Naive B cell (primary cell): ENCODE data around the gene TNFRSF19. TPM values are rescaled to one million over a fixed set of nuclear protein-coding genes. Genes with fewer than 3 reads are reported as not detected.

Experiments
- ATAC-seq, 2 donors: fragments of 150-1000 bp; cut with Tn5 transposase; 2 replicates each; pipeline ENCODE4 v1.10.0; 2021; ENCODE audit warnings: low read depth in 2 of 2, mild to moderate bottlenecking in 2 of 2, moderate library complexity in 2 of 2
- DNase-seq: peaks from one replicate; pipeline ENCODE4 v3.0.0; 2022
- H3K27ac Mint-ChIP-seq, 6 donors: one replicate each; pipeline ENCODE4 v1.8.0; 2020 to 2022; ENCODE audit warnings: mild to moderate bottlenecking in 6 of 6, mixed read lengths in 6 of 6, moderate library complexity in 5 of 6, inconsistent platforms in 2 of 6
- H3K27me3 Mint-ChIP-seq, 3 donors: one replicate each; pipeline ENCODE4 v1.8.0; 2021 to 2022; ENCODE audit warnings: mixed read lengths in 3 of 3, mild to moderate bottlenecking in 1 of 3
- H3K36me3 Mint-ChIP-seq, 2 donors: one replicate each; pipeline ENCODE4 v1.8.0; 2020 to 2022; ENCODE audit warnings: mixed read lengths in 2 of 2, inconsistent platforms in 1 of 2, mild to moderate bottlenecking in 1 of 2
- H3K4me1 Mint-ChIP-seq, 3 donors: one replicate each; pipeline ENCODE4 v1.8.0; 2020 to 2022; ENCODE audit warnings: mixed read lengths in 3 of 3, inconsistent platforms in 1 of 3, mild to moderate bottlenecking in 1 of 3, moderate library complexity in 1 of 3
- H3K4me3 Mint-ChIP-seq, 8 donors: one replicate each; pipeline ENCODE4 v1.8.0; 2020 to 2022; ENCODE audit warnings: mild to moderate bottlenecking in 8 of 8, mixed read lengths in 8 of 8, moderate library complexity in 8 of 8, inconsistent platforms in 2 of 8
- H3K9me3 Mint-ChIP-seq, 7 donors: one replicate each; pipeline ENCODE4 v1.8.0; 2020 to 2022; ENCODE audit warnings: mixed read lengths in 7 of 7, mild to moderate bottlenecking in 5 of 7, inconsistent platforms in 2 of 7, moderate library complexity in 1 of 7
- polyA plus RNA-seq, 6 donors: library from polyadenylated mRNA; unstranded; fragments of 300-500 nt; fragmentation: Illumina TruSeq; gene quantifications; one replicate each; pipeline ENCODE4 v1.2.3, GENCODE V29; 2021; ENCODE audit warnings: low read depth in 6 of 6

Gene TNFRSF19
- polyA plus RNA-seq, 6 donors from 2014 or later: 0.54 to 1.9 (median 1.3) TPM; not detected in 2

DNA sequence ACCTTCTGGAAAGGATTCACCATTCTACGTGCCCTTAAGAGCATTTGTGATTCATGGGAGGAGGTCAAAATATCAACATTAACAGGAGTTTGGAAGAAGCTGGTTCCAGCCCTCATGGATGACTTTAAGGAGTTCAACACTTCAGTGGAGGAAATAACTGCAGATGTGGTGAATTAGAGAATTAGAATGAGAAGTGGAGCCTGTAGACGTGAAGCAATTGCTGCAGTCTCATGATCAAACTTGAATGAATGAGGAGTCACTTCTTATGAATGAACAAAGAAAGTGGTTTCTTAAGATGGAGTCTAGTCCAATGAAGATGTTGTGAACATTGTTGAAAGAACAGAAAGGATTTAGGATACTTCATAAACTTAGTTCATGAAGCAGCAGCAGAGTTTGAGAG lies 129.1 kb downstream of the TNFRSF19 start:
- H3K4me3 Mint-ChIP-seq: no peak overlapping the region

DNA sequence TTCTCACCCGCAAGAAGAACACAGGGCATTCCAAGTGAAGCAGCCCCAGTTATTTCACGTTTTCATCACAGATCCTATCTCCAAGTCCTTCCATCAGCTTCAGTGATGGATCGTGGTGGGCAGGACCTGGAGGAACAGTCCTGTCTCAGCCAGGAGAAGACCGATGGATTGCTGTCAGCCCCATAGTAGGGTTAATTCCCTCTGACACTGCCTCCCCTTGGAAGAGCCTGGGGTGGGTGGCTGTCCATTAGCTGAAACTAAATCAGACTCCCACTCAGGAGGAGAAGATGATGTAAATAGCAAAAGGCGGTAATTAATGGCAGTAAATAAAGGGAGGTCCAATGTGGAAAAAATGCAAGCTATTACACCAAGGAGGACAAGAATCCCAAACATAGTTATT lies 131.0 kb downstream of the TNFRSF19 start:
- Mint-ChIP-seq H3K4me1 (peaks cover 15 to 16% (median 16%) of the 10 kb centered on the region in 3 donors), H3K27ac (no peak overlapping the region), H3K9me3 (peaks cover 0 to 1% (median 0%) of the 10 kb centered on the region in 7 donors), H3K4me3 (no peak overlapping the region), H3K36me3 (no peaks in the 10 kb centered on the region), H3K27me3 (peaks cover 20 to 41% (median 23%) of the 10 kb centered on the region in 3 donors)
- ATAC-seq (no peak), DNase-seq (no peak)

More for the DNA sequence above, 129.1 kb downstream of the TNFRSF19 start:
- Mint-ChIP-seq H3K27ac (no peak overlapping the region), H3K9me3 (peaks cover 0 to 1% (median 0%) of the 10 kb centered on the region in 7 donors), H3K36me3 (no peaks in the 10 kb centered on the region), H3K27me3 (peaks cover 15 to 27% (median 23%) of the 10 kb centered on the region in 3 donors), H3K4me1 (peaks cover 17 to 21% (median 17%) of the 10 kb centered on the region in 3 donors)
- DNase-seq: no peak
- ATAC-seq: no peak

DNA sequence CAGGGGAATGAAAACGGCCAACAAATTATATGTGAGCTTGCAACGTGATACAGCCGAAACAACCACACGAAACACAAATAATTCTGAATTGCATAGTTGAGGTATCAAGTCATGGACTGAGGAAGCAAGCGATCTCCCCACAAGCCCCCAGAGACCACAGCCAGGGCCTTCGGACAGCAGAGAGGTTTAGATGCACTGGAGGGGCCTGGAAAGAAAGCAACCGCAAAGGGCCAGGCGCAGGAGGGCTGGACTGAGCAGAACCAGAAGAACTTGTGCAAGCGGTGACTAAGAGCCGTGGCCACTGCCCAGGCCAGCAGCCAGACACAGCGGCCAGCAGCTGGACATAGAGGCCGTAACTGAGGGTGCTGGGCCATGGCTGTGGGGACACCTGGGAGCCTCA lies 131.4 kb downstream of the TNFRSF19 start:
- Mint-ChIP-seq H3K27me3 (peaks cover 20 to 41% (median 26%) of the 10 kb centered on the region in 3 donors), H3K27ac (no peak overlapping the region), H3K4me3 (no peak overlapping the region)

DNA sequence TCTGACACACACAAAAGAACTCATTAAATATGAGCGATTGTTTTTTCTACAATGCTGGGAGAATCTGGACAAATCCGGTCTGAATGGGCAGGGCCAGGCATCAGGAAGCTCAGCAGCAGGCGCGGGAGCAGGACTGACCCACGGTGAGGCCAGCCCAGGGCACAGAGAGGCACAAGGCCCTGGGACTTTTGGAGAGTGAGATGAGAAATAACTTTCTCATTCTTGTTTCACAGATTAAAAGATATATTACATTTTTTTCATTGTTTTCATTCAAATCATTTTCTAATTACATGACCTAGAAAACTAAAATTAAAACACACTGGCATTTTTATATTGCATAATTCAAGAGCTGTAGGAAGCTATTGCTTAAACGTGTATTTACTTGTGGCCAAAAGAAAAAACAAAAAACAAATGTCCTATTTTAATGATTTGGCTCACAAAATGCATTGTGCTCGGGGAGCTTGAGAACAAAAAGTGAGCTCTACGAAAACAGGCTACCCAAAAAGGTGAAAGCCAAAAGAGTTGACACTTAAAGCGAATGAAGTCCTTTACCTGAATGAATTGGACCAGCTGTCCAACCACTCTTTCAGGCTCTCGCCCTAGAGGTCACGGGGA lies 133.1 kb downstream of the TNFRSF19 start:
- Mint-ChIP-seq H3K4me3 (no peak overlapping the region), H3K9me3 (peaks cover 0 to 1% (median 0%) of the 10 kb centered on the region in 7 donors), H3K36me3 (no peaks in the 10 kb centered on the region), H3K27ac (no peak overlapping the region), H3K27me3 (peaks cover 20 to 41% (median 23%) of the 10 kb centered on the region in 3 donors), H3K4me1 (peaks cover 5 to 7% (median 6%) of the 10 kb centered on the region in 3 donors)
- no peak for ATAC-seq
- DNase-seq: no peak

More for the DNA sequence above, 131.4 kb downstream of the TNFRSF19 start:
- no peak for DNase-seq
- no peak for ATAC-seq
- peaks cover 10 to 14% (median 12%) of the 10 kb centered on the region in 3 donors for H3K4me1 Mint-ChIP-seq
- peaks cover 0 to 1% (median 0%) of the 10 kb centered on the region in 7 donors for H3K9me3 Mint-ChIP-seq
- no peaks in the 10 kb centered on the region for H3K36me3 Mint-ChIP-seq

DNA sequence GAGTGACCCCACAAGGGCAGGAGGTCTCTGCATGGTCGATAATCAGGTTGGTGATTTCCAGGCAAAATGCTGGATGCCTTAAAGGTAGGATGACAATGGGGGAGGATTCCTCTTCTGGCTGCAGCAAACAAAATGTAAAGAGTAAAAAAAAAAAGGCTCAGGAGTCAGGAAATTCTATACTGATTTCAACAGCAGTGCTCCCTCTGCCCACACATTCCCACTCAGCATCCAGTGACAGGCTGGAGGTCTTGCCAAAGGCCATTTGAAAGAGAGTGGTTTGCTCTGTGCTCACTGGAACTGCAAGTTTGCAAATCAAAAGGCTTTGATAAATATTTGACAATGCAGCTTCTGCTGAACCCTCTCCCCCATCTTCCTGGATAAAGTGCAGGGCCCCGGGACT lies 135.4 kb downstream of the TNFRSF19 start:
- no peaks in the 10 kb centered on the region for H3K36me3 Mint-ChIP-seq
- peaks cover 5 to 7% (median 6%) of the 10 kb centered on the region in 3 donors for H3K4me1 Mint-ChIP-seq
- H3K9me3 Mint-ChIP-seq: peaks cover 0 to under 1% (median 0%) of the 10 kb centered on the region in 7 donors
- DNase-seq: no peak
- no peak for ATAC-seq
- no peak overlapping the region for H3K4me3 Mint-ChIP-seq
- peaks cover 19 to 30% (median 20%) of the 10 kb centered on the region in 3 donors for H3K27me3 Mint-ChIP-seq
- no peak overlapping the region for H3K27ac Mint-ChIP-seq

DNA sequence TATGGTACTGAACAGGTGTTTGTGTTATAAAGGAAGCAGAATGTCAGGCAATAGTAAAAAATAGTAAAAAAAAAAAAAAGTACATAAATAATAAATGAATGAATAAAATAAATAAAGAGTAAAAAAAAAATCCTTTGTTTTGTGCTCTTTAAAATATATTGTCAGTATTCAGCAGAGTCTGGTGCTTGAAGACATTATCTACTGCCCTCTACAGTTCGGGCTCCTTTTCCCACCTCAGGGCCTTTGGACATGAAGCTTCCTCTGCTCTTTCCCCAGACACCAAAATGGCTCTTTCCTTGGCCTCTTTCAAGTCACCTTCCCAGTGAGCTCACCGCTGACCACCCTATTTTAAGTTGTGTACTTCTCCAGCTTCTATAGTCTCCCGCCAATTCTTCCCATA lies 137.5 kb downstream of the TNFRSF19 start:
- DNase-seq (no peak), ATAC-seq (no peak)
- Mint-ChIP-seq H3K27ac (no peak overlapping the region), H3K4me1 (peaks cover 5 to 7% (median 6%) of the 10 kb centered on the region in 3 donors), H3K9me3 (peaks cover 0 to 7% (median 5%) of the 10 kb centered on the region in 7 donors), H3K4me3 (no peak overlapping the region), H3K27me3 (peaks cover 4 to 14% (median 5%) of the 10 kb centered on the region in 3 donors), H3K36me3 (peaks cover 0 to 6% of the 10 kb centered on the region in 2 donors)

DNA sequence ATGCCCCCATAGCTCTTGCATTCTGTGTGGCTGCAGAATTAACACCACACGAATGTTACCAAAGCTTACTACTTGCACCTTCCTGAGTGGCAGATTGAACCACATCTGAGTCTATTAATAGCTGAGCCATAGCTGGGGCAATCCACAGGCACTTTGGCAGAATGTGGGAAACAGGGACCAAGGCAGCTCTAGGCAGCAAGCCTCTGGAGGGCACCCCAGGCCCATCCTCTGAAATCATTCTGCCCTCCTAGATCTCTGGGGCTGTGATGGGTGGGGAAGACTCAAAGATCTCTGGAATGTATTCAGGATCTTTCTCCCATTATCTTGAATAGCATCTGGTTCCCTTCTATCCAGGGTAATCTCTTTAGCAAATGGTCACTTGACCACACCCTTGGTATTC lies 139.3 kb downstream of the TNFRSF19 start:
- H3K4me1 Mint-ChIP-seq: peaks cover 5 to 6% (median 5%) of the 10 kb centered on the region in 3 donors
- peaks cover 0 to 14% (median 6%) of the 10 kb centered on the region in 7 donors for H3K9me3 Mint-ChIP-seq
- DNase-seq (no peak), ATAC-seq (no peak)
- H3K27ac Mint-ChIP-seq: no peak overlapping the region
- peaks cover 9 to 26% (median 19%) of the 10 kb centered on the region in 3 donors for H3K27me3 Mint-ChIP-seq
- no peak overlapping the region for H3K4me3 Mint-ChIP-seq
- H3K36me3 Mint-ChIP-seq: peaks cover 0 to 22% of the 10 kb centered on the region in 2 donors

DNA sequence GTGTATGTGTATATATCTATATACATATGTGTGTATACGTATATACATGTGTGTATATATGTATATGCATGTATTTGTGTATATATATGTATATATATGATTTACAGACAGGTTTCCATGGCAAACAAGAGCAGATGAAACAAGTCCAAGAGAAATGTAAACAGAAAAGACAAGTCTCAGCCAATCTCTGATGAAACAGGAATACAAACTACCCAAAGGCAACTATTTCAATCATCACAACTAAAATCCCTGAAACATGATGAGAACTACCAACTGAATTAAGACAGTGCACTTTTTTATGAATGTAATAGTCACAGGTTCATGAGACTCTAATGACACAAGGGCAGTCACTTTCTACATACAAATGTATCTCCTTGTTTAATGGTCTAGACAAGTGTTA lies 140.2 kb downstream of the TNFRSF19 start:
- DNase-seq (no peak), ATAC-seq (no peak)
- H3K36me3 Mint-ChIP-seq: peaks cover 0 to 27% of the 10 kb centered on the region in 2 donors
- H3K4me1 Mint-ChIP-seq: peaks cover 0 to 5% (median 4%) of the 10 kb centered on the region in 3 donors
- no peak overlapping the region for H3K4me3 Mint-ChIP-seq
- peaks cover 9 to 25% (median 23%) of the 10 kb centered on the region in 3 donors for H3K27me3 Mint-ChIP-seq
- peaks cover 0 to 14% (median 6%) of the 10 kb centered on the region in 7 donors for H3K9me3 Mint-ChIP-seq
- H3K27ac Mint-ChIP-seq: no peak overlapping the region

DNA sequence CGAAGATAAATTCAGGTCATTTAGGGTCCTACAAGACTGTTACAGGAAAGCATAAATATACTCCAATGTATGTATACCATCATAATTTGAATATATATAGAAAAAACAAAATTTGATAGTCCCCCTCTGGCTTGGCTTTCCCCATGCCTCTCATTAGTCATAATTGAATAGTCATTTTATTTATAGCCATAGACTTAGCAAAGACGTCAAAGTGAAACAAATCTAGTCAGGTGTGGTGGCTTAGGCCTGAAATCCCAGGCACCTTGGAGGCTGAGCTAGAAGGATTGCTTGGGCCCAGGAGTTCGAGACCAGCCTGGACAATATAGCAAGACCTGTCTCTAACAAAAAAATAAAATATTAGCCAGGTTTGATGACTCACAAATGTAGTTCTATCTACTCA lies 141.1 kb downstream of the TNFRSF19 start:
- DNase-seq (no peak), ATAC-seq (no peak)
- H3K4me1 Mint-ChIP-seq: peaks cover 0 to 7% (median 4%) of the 10 kb centered on the region in 3 donors
- H3K4me3 Mint-ChIP-seq: no peak overlapping the region
- H3K9me3 Mint-ChIP-seq: peaks cover 0 to 14% (median 6%) of the 10 kb centered on the region in 7 donors
- H3K36me3 Mint-ChIP-seq: peaks cover 0 to 27% of the 10 kb centered on the region in 2 donors
- no peak overlapping the region for H3K27ac Mint-ChIP-seq
- H3K27me3 Mint-ChIP-seq: peaks cover 9 to 24% (median 21%) of the 10 kb centered on the region in 3 donors

DNA sequence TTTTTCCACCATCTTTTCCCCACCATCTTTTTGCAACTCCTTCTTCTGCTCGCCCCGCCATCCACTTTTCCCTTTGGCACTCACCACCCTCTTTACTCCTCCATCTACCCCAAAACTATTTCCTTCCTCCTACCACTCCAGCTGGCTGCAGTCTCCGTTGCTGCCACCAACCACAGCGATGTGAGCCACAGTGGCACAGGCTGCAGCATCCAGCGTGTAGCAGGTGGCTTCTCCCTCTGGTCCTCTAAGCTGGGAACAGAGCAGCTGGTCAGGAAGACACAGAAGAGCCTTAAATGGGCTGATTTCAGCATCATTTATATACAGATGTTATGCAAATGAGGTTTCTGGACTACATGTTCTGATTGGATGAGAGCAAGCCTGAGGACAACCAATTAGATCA lies 144.5 kb downstream of the TNFRSF19 start:
- peak overlapping the region in 1 of 6 donors; percentile 69 for H3K27ac Mint-ChIP-seq
- peaks cover 0 to 27% of the 10 kb centered on the region in 2 donors for H3K36me3 Mint-ChIP-seq
- H3K4me1 Mint-ChIP-seq: peaks cover 0 to 11% (median 7%) of the 10 kb centered on the region in 3 donors
- H3K27me3 Mint-ChIP-seq: peaks cover 12 to 24% (median 21%) of the 10 kb centered on the region in 3 donors
- peak overlapping the region in 1 of 8 donors; percentile 9 for H3K4me3 Mint-ChIP-seq
- H3K9me3 Mint-ChIP-seq: peaks cover 0 to 14% (median 6%) of the 10 kb centered on the region in 7 donors
- ATAC-seq (no peak), DNase-seq (no peak)

DNA sequence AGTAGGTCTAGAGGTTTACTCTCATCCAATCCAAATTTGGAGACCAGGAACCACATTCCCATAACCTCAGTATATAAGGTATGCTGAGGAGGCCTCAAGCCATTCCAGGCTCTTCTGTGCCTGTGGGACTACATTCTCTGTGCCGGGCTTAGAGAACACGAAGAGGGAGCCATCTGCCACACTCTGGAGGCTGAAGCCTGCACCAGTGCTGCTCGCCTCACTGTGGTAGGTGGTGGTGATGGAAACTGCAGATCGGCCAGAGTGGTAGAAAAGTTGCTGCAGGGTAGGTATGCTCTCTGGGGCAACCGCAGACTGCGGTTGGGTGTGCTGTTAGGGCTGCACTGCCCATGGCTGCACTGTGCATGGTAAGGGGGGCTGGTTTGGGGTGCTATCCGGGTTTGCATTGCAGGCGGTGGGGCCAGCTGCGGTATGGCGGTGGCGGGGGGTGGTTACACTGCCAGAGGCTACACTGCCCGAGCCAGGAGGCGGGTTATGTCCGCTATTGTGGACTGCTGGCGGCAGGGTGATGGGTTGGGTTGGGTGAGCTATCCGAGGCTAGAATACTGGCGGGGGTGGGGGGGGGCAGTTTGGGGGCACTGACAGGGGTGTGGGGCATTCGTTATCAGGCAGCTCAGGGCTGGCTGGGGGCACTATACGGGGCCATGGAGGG lies 145.0 kb downstream of the TNFRSF19 start:
- DNase-seq (no peak), ATAC-seq (no peak)
- Mint-ChIP-seq H3K9me3 (peaks cover 0 to 14% (median 6%) of the 10 kb centered on the region in 7 donors), H3K4me3 (peak overlapping the region in 2 of 8 donors; percentile 49 to 50), H3K4me1 (peaks cover 0 to 11% (median 7%) of the 10 kb centered on the region in 3 donors), H3K27me3 (peaks cover 12 to 24% (median 21%) of the 10 kb centered on the region in 3 donors), H3K27ac (peak overlapping the region in 1 of 6 donors; percentile 69), H3K36me3 (peaks cover 0 to 27% of the 10 kb centered on the region in 2 donors)

DNA sequence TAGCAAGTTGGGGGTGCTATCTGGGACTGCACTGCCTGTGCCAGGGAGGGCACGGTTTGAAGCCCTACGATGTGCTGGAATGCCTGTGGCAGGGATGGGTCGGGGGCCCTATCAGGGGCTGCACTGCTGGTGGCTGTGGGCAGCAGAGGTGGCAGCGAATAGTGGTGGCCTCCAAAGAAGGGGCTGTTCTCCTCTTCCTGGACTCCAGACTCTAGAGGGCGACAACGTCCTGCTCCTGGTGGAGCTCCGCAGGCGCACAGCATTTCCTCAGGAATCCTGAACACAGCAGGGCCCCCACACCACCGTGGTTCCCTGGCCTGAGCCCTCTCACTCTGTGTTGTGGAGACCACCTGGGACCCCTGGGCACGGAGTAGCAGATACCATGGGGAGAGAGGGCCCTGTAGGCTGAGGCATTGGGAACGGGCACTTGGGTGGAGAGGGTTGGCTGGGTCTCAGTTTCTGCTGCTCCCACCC lies 145.6 kb downstream of the TNFRSF19 start:
- Mint-ChIP-seq H3K4me1 (peaks cover 0 to 11% (median 7%) of the 10 kb centered on the region in 3 donors), H3K36me3 (peaks cover 0 to 27% of the 10 kb centered on the region in 2 donors), H3K4me3 (no peak overlapping the region), H3K27ac (no peak overlapping the region), H3K9me3 (peaks cover 0 to 14% (median 6%) of the 10 kb centered on the region in 7 donors), H3K27me3 (peaks cover 12 to 24% (median 21%) of the 10 kb centered on the region in 3 donors)
- DNase-seq (no peak), ATAC-seq (no peak)

DNA sequence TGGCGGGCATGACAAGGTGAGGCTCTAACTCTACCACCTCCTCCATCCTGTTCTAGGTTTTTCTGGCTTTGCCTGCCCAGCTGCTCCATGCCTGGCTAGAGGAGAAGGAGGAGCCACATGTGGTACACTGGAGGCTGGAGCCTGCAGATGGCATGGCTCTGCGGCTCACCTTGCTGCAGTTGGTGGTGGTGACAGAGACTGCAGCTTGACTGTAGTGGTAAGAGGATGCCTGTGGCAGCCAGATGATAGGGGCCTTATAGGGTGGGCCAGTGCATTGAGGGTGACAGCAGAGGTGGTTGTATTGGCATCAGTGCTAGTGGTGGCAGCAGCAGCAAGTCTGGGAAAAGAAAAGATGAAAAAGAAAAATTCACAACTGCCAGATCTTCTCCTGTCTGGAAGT lies 146.2 kb downstream of the TNFRSF19 start:
- DNase-seq (no peak), ATAC-seq (no peak)
- peaks cover 0 to 14% (median 6%) of the 10 kb centered on the region in 7 donors for H3K9me3 Mint-ChIP-seq
- peaks cover 12 to 24% (median 21%) of the 10 kb centered on the region in 3 donors for H3K27me3 Mint-ChIP-seq
- H3K4me3 Mint-ChIP-seq: no peak overlapping the region
- H3K4me1 Mint-ChIP-seq: peaks cover 0 to 11% (median 7%) of the 10 kb centered on the region in 3 donors
- peaks cover 0 to 27% of the 10 kb centered on the region in 2 donors for H3K36me3 Mint-ChIP-seq
- peak overlapping the region in 1 of 6 donors; percentile 31 for H3K27ac Mint-ChIP-seq
